ENCODE data around the gene AOAH. TPM values are rescaled to one million over a fixed set of nuclear protein-coding genes. Genes with fewer than 3 reads are reported as not detected.
"Not testable (repeated sequence)": the region's sequence is repeated elsewhere in the genome, so short reads cannot be mapped to it uniquely, and the experiment has no call there.

The AOAH gene
- total RNA-seq, 1 donor from 2014 or later: not detected

DNA sequence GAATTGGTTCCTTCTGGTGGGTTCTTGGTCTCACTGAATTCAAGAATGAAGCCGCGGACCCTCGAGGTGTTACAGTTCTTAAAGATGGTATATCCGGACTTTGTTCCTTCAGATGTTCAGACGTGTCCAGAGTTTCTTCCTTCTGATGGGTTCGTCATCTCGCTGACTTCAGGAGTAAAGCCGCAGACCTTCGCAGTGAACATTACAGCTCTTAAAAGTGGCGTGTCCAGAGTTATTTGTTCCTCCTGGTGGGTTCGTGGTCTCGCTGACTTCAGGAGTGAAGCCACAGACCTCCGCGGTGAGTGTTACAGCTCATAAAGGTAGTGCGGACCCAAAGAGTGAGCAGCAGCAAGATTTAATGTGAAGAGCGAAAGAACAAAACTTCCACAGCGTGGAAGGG is 220.1 kb downstream of the AOAH start:
- DNase-seq: not testable (repeated sequence)

DNA sequence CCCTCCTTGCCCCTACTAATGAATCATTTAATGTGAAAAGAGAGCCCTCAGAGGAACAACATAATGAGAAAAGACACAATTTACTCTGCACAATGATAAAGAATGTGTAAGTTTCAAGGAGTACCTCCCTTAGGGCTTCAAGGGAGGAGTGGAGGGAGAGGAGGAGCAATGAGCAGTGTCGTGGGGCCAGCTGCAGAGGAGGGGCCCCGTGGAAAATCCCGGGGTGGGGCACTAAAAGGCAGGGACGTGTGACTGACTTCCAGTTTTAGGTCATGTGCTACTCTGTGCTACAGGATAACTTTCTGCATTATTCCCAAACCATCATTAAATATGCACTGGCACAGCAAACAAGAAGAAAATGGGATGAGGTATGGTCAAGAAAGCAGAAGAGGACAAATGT is 226.5 kb downstream of the AOAH start:
- no peak for DNase-seq

DNA sequence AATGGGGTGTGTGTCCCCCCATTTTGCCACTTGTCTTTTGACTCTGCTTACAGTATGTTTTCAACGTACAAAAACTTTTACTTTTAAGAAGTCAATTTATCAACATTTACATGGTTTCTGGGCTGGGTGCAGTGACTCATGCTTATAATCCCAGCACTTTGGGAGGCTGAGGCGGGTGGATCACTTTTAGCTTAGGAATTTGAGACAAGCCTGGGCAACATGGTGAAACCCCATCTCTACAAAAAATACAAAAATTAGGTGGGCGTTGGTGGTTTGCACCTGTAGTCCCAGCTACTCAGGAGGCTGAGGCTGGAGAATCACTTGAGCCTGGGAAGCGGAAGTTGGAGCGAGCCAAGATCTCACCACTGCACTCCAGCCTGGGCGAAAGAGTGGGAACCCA is 227.1 kb downstream of the AOAH start:
- DNase-seq: not testable (repeated sequence)

DNA sequence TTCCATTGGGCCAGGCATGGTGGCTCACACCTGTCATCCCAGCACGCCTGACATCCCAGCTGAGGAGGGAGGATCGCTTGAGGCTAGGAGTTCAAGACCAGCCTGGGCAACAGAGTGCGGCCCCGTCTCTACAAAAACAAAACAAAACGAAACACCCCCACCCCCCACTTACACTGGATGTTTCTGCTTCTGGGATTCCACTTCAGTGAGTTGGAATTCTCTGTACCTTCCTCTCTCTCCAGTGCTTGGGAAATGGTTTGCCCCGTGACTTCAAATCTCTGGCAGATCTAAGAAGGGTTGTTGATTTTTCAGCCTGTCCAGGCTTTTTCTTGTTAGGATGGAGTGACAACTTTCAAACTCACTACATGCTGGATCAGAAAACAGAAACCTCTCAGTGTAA is 227.7 kb downstream of the AOAH start:
- no peak for DNase-seq

DNA sequence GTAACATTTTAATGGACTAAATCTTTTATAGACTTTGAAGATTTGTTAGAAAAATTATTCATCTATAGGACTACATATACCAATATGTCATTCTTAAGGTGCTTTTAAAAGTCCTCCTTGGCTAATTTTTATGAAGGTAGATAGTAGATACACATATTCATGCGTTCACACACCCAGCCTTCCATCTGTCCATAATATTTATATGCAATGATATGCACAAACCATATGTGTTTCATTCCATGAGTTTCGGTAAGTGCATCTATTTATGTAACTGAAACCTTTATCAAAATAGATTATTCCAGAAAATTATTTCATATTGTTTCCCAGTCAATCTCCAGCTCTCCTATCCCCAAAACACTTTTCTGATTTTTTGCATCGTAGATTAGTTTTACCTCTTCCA is 233.0 kb downstream of the AOAH start:
- no peak for DNase-seq

DNA sequence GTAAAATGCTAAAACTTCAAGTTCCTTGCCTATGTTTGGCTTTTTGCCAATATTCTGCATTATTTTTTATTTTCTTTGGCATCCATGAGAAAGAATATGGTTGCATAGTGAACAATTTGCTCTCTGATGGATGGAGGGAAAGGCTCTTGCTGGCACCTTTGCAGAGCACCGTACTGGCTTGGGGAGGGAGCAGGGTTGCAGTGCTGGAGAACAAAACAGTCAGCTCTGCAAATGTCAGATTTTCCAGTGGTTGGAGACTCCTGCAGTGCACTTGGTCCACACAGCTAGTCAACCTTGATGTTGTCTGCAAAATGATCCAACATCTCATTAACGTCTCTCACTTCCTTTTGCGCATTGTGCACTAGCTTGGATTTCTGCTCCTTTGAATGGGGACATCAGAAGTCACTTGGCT is 233.9 kb downstream of the AOAH start:
- no peak for DNase-seq

DNA sequence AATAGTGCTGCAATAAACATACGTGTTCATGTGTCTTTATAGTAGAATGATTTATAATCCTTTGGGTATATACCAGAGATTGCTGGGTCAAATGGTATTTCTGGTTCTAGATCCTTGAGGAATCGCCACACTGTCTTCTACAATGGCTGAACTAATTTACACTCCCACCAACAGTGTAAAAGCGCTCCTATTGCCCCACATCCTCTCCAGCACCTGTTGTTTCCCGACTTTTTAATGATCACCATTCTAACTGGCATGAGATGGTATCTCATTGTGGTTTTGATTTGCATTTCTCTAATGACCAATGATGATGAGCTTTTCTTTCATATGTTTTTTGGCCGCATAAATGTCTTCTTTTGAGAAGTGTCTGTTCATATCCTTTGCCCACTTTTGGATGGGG is 235.6 kb downstream of the AOAH start:
- not testable (repeated sequence) for DNase-seq

DNA sequence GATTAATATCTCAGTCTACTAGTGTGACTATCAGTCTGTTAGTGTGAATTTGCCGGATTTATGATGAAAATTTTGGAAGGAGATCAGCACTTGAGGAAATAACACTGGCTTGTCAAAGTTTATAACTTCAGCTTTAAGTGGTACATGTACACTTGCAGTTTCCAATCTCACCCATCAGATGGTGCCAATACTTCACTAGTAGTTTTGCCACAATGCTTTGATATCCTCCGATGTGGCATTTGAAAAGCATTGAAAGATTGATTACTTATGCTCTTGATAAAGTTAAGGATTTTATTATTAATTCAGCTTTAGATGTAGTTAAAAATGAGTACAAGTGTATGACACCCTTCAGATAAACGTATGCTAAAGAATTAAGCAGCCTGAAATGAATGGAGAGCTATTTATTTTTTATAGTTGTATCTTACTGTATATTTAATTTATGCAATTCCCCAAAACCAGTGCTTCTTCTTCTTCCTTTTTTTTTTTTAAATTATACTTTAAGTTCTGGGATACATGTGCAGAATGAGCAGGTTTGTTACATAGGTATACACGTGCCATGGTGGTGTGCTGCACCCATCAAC is 236.4 kb downstream of the AOAH start:
- DNase-seq: peak; percentile 78

DNA sequence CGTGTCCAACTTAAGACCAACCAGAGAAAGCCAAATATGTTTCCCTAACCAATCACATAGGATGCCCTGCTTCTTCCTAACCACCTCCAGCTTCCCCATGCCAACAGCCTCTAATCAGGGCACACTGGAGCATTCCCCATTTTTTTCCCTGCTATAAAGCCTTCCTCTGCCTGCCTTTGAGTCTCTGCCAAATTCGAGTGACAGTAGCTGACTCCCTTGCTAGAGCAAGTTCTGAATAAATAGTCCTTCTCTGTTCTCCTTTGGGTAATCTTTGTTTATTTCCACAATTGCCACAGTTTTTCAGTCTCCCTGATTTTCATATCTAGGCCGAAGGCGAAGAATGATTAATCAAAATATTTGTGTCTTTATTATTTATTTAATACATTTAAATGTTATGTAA is 238.0 kb downstream of the AOAH start:
- DNase-seq: no peak

DNA sequence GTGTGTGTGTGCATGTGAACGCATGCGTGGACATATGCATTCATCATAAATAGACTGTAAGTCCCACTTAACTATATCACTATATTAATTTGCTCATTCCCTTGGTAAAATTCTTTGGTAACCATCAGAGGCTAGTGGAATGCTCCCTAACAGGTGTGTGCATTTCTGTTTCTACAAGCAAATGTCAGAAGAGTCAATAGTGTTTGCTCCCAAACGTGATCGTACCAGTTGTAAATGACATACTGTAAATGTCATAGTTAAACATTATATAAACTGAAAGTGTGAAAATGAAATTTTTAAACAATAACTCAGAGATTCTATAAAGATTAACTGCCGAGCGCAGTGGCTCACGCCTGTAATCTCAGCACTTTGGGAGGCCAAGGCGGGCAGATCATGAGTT is 240.0 kb downstream of the AOAH start:
- no peak for DNase-seq

DNA sequence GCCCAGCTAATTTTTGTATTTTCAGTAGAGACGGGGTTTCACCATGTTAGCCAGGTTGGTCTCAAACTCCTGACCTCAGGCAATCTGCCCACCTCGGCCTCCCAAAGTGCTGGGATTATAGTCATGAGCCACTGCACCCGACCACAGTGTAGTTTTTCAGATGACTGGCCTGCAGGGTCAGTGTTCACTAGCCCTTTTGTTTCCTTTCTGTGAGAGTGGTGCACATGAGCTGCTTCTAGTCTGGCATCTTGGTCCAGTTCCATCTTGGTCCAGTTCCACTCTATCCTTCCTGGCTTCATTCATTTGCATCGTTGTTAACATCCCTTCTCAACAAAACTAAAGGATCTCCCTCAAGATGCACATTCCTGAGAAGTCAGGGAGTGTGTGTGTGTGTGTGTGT is 240.4 kb downstream of the AOAH start:
- not testable (repeated sequence) for DNase-seq

DNA sequence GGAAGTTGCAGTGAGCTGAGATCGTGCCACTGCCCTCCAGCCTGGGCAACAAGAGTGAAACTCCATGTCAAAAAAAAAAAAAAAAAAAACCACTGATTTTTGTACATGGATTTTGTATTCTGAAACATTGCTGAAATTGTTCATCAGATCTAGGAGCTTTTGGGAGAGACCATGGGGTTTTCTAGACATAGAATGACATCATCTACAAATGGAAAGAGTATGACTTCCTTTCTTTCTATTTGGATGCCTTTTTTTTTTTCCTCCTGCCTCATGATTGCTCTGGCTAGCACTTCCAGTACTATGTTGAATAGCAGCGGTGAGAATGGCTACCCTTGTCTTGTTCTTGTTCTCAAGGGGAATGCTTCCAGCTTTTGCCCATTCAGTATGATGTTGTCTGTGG is 245.5 kb downstream of the AOAH start:
- no peak for DNase-seq

DNA sequence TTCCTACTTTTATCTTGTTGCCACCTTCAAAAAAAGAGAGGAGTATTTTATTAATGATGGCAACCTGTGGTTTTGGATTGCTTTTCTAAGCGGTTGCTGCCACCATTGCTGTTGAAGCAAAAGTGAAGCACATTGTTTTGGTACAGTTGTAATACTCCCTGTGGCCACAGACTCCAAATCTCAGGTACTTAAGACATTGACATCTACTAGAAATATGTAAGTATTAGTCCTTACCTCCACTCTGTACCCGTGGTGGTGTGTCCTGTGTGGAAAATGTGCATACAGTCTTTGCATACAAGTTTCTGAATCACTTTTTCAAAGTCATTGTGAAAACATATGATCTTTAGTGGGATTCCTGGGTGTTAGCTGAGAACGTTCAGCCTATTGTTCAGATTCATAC is 248.9 kb downstream of the AOAH start:
- DNase-seq: no peak

DNA sequence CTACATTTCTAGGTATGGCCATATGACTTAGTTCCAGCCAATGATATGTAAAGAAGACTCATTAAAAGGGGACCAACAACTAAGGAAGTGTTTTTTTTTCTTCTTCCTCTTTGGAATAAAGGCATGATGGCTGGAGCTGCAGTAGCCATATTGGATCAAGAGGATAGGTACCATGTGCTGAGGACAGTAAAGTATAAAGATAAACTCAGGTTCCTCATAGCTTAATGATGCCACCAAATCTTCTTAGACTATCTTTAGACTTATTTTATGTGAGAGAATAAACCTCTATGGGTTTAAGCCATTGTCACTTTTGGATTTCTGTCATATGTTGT is 249.3 kb downstream of the AOAH start:
- no peak for DNase-seq

DNA sequence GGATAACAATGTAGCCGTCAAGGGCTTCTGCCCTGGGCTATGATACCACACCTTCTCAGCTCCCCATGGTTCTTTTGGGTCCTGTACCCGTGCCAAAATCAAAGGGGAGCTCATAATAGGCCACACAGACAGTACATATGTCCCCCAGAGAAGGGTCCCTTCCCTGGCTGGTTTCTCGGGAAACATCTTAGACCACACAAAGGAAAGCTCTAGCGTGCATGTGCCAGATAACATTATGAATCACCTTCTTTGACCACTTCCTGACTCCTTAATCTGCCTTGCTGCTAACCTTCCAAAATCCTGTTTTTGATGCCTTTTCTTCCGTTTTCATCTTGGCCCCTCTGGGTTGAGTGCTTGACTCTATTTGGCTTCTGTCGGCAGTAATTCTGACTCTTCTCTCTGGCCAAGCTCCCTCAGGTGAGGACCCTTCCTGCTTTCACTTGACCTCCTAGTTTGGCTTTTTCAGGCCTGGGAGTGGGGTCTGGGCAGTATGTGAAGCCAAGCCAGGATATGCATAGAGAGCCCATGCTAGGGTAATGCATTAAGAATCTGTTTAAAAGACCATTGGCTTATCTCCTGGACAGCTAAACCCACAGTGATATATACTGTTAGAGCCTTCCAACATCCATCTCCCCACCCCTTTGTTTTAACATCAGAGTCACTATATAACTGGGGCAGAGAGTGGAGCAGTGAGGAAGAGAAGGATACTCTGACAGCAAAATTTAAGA is 249.8 kb downstream of the AOAH start:
- peak; percentile 82 for DNase-seq

DNA sequence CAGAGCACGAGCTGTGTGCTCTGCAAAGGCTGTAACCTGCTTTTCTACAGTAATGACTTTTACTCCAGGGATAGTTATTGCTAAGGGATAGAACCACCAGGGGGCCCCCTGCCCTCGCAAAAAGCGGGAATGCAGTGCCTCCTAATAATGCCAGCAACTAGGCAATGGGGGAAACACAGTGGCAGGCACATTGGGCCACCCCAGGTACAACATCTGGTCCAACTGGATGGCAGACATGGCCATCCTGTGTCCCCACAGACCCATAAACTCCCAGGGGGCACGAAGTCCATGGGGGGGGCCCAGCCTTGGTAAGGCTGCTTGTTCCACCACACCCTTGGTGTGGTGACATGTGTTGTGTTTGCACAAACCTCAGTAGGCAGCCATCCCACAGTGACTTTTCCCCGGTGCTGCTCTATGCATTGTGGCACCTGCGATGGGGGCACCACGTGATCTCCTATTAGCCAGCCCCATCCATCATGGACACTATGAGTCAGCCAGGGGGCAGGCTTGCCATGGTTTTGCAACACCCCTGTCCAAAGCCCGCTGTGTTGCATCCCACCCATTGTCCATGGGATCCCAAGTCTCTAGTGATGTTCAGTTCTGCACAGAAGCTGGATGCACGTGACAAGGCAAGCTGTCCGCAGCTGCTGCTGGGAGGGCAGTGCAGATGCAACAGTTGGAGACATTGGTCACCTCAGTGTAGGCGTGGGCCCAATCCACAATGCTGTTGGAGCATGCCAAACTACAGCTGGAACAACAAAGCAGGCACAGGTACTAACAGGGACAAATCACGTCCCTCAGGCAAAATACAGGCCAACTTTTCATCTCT is 250.6 kb downstream of the AOAH start:
- DNase-seq: peak; percentile 62

DNA sequence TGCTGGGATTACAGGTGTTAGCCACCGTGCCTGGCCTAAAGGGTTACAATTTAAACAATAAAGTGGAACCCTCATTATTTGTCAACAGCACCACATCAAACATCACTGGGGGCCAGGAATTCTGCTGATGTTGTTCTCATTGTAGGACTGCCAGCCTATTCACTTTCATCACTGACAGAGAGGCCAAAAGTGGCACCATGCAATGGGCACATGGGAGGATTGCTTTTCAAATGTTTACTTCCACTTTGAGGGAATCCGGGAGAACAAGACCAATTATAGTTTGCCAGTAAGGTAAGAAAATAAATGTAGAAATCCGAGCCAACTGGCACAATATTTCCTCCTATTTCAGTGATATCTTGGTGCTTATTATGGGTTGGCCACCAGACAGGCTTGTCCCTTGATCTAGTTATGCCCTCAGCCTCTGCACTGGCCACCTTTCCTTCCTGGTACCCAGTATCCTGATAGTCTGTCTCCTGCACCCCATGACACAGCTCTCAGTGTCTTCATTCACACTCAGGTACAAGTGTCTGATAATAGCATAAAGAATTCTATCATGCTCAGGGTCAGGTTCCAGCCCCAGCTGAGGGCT is 252.1 kb downstream of the AOAH start:
- DNase-seq: no peak

DNA sequence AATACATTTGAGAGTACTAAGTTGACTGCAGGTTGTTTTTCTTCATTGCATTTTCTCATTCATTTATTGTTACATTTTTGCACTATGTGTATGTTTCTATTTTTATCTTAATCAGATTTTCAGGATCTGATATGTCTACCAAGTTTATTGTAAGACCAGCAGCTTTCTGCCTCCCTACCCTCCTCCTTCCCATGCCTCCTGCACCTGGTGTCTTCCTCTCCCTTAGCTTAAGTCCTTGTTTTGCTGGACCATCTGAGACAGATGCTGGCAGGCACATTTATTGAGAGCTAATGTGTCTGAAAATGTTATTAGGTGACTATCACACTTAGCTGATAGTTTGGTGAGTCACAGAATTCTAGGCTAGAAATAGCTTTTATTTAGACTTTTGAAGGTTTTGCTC is 255.1 kb downstream of the AOAH start:
- DNase-seq: no peak

DNA sequence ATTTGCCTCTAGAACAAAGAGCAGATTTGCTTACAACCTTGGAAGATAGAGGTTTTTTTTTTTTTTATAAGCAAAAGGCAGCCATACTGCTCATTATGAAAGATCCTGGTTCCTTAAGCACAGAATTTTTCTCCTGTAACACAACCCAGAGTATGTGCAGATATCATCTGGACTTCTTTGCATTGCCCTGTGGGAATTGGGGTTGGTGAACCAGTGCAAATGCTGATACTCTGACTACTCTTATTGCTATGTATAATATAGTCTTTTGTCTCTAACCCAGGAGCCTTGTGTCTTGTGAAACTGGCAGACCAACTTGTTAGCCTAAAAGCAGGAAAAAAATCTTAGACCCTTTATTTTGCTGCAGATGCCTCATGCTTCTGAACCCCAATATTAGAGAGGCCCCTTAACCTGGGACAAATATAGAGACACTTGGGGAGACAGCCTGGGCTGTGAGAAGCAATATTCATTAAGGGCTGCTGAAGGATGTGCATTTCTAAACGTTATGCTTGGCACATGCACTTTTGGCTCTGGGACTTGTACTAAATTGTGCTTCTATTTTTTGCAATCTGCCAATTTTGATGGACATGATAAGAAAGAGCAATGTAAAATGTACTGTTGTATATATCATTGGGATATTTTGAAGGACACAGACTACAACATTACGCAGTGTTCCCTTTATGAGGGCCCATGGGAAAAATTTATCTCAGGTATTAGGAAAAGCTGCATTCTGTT is 255.8 kb downstream of the AOAH start:
- no peak for DNase-seq

DNA sequence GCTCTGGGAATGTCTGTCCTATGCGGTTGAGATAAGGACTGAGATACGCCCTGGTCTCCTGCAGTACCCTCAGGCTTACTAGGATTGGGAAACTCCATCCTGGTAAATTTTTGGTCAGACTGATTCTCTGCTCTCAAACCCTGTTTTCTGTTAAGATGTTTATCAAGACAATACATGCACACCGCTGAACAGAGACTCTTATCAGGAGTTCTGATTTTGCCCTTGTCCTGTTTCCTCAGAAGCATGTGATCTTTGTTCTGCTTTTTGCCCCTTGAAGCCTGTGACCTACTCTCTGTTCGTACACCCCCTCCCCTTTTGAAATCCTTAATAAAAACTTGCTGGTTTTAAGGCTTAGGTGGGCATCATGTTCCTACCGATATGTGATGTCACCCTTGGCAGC is 258.3 kb downstream of the AOAH start:
- DNase-seq: not testable (repeated sequence)

DNA sequence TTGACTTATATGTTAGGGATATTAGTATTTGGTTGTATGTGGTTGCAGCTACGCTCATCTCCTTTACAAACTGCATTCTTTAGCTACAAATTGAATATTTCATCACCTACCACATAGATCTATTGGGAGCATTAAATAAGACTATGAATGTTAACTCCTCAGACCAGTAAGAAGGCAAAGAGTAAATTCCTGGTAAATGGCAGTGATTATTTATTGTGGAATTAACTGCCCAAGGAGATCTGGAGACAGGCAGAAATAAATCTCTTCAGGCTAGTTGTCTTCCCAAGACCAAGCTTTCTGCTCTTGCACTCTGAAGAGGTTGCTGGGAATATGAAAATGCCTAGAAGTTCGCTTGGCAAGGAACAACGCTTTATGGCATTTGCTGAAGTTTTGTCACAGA is 260.0 kb downstream of the AOAH start:
- no peak for DNase-seq
